ENCODE results near the gene SLC22A4.

Gene SLC22A4

DNA sequence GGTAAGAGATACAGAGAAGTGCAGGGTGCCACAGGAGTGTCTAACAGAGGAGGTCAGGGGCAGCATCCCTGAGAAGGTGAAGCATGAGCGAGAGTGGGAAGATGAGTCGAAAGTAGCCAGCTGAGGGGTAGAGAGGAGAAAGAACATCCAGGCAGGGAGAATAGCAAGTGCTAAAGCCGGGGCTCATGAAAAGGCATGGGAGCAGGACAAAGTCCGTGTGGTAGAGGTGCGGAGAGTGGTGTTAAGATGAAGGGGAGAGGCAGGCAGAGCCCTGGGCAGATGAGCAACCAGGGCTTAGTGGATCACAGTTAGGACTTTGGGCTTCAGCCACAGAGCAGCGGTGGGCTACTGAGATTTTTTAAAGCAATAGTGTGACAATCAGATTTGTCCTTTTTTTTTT, 85.9 kb downstream of the SLC22A4 start:
- TF ChIP-seq, protein P1, sequence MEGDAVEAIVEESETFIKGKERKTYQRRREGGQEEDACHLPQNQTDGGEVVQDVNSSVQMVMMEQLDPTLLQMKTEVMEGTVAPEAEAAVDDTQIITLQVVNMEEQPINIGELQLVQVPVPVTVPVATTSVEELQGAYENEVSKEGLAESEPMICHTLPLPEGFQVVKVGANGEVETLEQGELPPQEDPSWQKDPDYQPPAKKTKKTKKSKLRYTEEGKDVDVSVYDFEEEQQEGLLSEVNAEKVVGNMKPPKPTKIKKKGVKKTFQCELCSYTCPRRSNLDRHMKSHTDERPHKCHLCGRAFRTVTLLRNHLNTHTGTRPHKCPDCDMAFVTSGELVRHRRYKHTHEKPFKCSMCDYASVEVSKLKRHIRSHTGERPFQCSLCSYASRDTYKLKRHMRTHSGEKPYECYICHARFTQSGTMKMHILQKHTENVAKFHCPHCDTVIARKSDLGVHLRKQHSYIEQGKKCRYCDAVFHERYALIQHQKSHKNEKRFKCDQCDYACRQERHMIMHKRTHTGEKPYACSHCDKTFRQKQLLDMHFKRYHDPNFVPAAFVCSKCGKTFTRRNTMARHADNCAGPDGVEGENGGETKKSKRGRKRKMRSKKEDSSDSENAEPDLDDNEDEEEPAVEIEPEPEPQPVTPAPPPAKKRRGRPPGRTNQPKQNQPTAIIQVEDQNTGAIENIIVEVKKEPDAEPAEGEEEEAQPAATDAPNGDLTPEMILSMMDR (IDR thresholded peaks at IDR 0.05; ENCODE audit: control insufficient read depth, insufficient read depth, low read depth, low read length, missing control alignments) = no peak
- H3K4me3 ChIP-seq (ENCODE audit: control insufficient read depth, low read depth, low read length) = no peak overlapping the region
- no peak for DNase-seq (ENCODE audit: low read depth)

DNA sequence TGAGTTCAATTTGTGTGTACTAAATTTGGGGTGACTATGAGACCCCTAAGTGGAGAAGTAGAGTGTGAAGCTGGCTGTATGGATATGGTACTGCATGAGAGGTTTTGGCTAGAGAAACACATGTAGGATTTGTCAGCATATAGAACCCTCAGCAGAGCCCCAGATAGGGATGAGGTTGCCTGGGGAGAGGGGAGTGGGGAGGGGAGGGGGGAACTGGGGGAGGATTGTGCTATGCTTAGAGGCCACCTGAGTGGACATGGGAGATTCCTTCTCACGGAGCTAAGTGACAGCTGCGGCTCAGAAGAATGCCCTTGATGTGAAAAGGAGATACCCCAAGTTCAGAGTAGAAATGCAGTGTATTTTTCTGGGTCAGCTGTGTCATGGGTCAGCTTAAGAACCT, 86.5 kb downstream of the SLC22A4 start:
- H3K4me3 ChIP-seq (ENCODE audit: control insufficient read depth, low read depth, low read length) = no peak overlapping the region
- TF ChIP-seq, protein P1 (IDR thresholded peaks at IDR 0.05; ENCODE audit: control insufficient read depth, insufficient read depth, low read depth, low read length, missing control alignments) = no peak
- no peak for DNase-seq (ENCODE audit: low read depth)

DNA sequence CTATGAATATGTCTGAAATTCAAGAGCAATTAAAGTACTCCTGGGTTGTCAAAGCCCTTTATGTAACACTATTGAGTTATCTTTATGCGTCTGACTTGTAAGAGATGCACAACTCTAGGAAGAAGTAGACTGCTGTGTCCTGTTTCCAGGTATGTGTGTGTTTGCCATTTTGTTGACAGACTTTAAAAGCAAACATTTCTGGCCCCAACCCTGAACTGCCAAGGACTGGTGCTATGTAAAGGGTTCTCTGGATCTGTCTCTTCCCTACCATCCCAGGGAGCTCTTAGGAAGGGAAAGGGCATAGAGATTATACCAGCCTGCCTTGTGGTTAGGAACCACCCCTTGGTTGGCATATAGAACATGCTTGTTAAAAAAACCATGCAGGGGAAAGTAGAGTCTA, 87.4 kb downstream of the SLC22A4 start:
- TF ChIP-seq, protein P1 (IDR thresholded peaks at IDR 0.05; ENCODE audit: control insufficient read depth, insufficient read depth, low read depth, low read length, missing control alignments) = no peak
- no peak overlapping the region for H3K4me3 ChIP-seq (ENCODE audit: control insufficient read depth, low read depth, low read length)
- no peak for DNase-seq (ENCODE audit: low read depth)

DNA sequence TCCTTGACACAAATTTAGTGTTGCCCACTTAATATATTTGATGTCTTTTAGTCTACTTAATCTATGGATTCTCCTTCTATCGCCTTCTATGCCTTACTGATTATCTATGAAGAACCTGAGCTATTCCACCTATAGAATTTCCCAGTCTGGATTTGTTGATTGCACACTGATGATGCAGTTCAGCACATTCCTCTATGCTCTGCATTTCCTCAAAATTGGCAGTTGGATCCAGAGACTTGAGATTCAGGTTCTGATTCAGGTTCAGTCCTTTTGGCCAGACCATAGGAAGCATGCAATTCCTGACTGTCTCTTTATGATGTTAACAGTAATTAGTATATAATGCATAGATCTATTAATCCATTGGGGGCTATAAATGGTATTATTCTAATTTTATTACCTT, 89.1 kb downstream of the SLC22A4 start:
- H3K4me3 ChIP-seq (ENCODE audit: control insufficient read depth, low read depth, low read length) = no peak overlapping the region
- TF ChIP-seq, protein P1 (IDR thresholded peaks at IDR 0.05; ENCODE audit: control insufficient read depth, insufficient read depth, low read depth, low read length, missing control alignments) = no peak
- DNase-seq (ENCODE audit: low read depth) = no peak

DNA sequence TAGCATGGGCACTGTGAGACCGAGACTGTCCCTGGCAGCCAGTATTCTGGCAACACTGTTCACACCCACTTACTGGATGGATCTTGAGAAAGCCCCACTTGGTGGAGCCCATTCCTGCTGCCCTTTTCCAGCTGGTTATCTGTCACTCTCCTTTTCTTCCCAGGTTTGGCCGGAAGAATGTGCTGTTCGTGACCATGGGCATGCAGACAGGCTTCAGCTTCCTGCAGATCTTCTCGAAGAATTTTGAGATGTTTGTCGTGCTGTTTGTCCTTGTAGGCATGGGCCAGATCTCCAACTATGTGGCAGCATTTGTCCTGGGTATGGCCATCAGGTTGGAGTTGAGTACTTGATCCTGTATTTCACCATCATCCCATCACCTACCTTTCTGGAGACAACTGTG, 89.8 kb downstream of the SLC22A4 start:
- TF ChIP-seq, protein P1 (IDR thresholded peaks at IDR 0.05; ENCODE audit: control insufficient read depth, insufficient read depth, low read depth, low read length, missing control alignments) = no peak
- H3K4me3 ChIP-seq (ENCODE audit: control insufficient read depth, low read depth, low read length) = no peak overlapping the region

DNA sequence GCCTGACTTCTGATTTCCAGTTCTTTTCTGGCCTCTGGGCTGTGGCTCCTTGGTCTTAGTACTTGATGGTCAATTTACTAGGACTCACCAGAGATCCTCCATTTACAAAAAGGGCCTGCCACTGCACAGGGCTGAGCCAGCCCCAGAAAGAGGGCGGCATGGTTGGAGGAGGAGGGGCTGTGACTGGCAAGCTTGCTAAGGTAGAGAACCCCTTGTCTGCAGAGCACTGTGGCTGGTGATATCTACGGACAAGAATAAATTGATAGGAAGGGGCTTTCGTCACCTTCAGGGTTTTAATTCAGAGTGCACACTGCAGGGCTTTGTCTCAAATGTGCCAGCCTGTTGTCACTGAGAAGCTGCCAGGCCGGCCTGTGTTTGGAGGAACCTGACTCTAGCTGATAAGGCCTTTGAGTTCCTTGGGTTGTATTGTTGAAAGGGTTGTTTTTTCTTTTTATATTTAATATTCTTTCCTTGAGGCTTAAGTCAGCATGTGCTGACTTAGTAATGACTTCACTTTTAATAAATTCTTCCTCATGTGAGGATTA, 90.4 kb downstream of the SLC22A4 start:
- DNase-seq (ENCODE audit: low read depth) = no peak
- TF ChIP-seq, protein P1 (IDR thresholded peaks at IDR 0.05; ENCODE audit: control insufficient read depth, insufficient read depth, low read depth, low read length, missing control alignments) = no peak
- no peak overlapping the region for H3K4me3 ChIP-seq (ENCODE audit: control insufficient read depth, low read depth, low read length)

More for the DNA sequence above, 89.8 kb downstream of the SLC22A4 start:
- no peak for DNase-seq (ENCODE audit: low read depth)
